GM12864 (cell line): ENCODE data around the gene ITGB7.

Source experiments
- DNase-seq: peaks from one replicate; pipeline ENCODE4 v3.0.0-alpha.2; 2011; ENCODE audit warnings: low read depth
- H3K4me3 ChIP-seq: 2 replicates; pipeline ENCODE4 v1.5.1; 2011; ENCODE audit warnings: mild to moderate bottlenecking, low read depth, low read length, control low read depth
- CTCF ChIP-seq: IDR thresholded peaks from 2 replicates; pipeline ENCODE4 v1.5.1; 2011; ENCODE audit warnings: low read depth, mild to moderate bottlenecking, moderate library complexity, low read length, control low read depth, inconsistent platforms; ENCODE audit errors: missing control alignments

The ITGB7 gene

GRCh38 chr12:53201177-53201541 lies 5.9 kb downstream of the ITGB7 start:
- no peak for TF ChIP-seq CTCF
- no peak for DNase-seq
- peak overlapping the region; percentile 28; the same call in 1 of the 2 replicates for H3K4me3 ChIP-seq

- DNase-seq = peak; percentile 83
- no peak for TF ChIP-seq CTCF
- H3K4me3 ChIP-seq = peak overlapping the region; percentile 5; the same call in 1 of the 2 replicates
Observed at GRCh38 chr12:53200458-53201176, 6.4 kb downstream of the ITGB7 start.

- no peak for TF ChIP-seq CTCF
- H3K4me3 ChIP-seq = peak overlapping the region; percentile 5
- no peak for DNase-seq
Observed at GRCh38 chr12:53200107-53200457, 7.0 kb downstream of the ITGB7 start.

GRCh38 chr12:53199700-53200099 lies 7.4 kb downstream of the ITGB7 start:
- H3K4me3 ChIP-seq = no peak overlapping the region; the same call in 1 of the 2 replicates
- DNase-seq = no peak
- no peak for TF ChIP-seq CTCF

- no peak overlapping the region for H3K4me3 ChIP-seq
- no peak for TF ChIP-seq CTCF
- DNase-seq = no peak
Observed at GRCh38 chr12:53198486-53199110, 8.5 kb downstream of the ITGB7 start.

GRCh38 chr12:53197011-53197640 lies 9.9 kb downstream of the ITGB7 start:
- no peak for DNase-seq
- H3K4me3 ChIP-seq = no peak overlapping the region
- TF ChIP-seq CTCF = no peak

GRCh38 chr12:53196486-53196885 lies 10.6 kb downstream of the ITGB7 start:
- no peak for DNase-seq
- TF ChIP-seq CTCF = no peak
- no peak overlapping the region for H3K4me3 ChIP-seq
